ENCODE results near the gene PBOV1.

Gene PBOV1

GRCh38 chr6:138250053-138250452, 31.8 kb upstream of the PBOV1 start:
- Histone ChIP-seq H3K4me1 (no peaks in the 10 kb centered on the region), H3K9me3 (no peaks in the 10 kb centered on the region), H3K36me3 (no peaks in the 10 kb centered on the region), H3K27me3 (peaks cover 3% of the 10 kb centered on the region), H3K4me3 (ENCODE audit: low read depth, low read length) (no peak overlapping the region)
- DNase-seq = no peak
- TF ChIP-seq CTCF (IDR thresholded peaks at IDR 0.05; ENCODE audit: low read depth, low read length) = no peak

- no peaks in the 10 kb centered on the region for H3K4me1 ChIP-seq
- DNase-seq = no peak
- no peak overlapping the region for H3K4me3 ChIP-seq (ENCODE audit: low read depth, low read length)
- H3K36me3 ChIP-seq = no peaks in the 10 kb centered on the region
- H3K27me3 ChIP-seq = peaks cover 3% of the 10 kb centered on the region
- TF ChIP-seq CTCF (IDR thresholded peaks at IDR 0.05; ENCODE audit: low read depth, low read length) = no peak
- no peaks in the 10 kb centered on the region for H3K9me3 ChIP-seq
Measured at GRCh38 chr6:138248878-138249277, 30.6 kb upstream of the PBOV1 start.

- no peak for DNase-seq
- TF ChIP-seq CTCF (IDR thresholded peaks at IDR 0.05; ENCODE audit: low read depth, low read length) = no peak
- H3K9me3 ChIP-seq = no peaks in the 10 kb centered on the region
- H3K4me1 ChIP-seq = no peaks in the 10 kb centered on the region
- H3K4me3 ChIP-seq (ENCODE audit: low read depth, low read length) = no peak overlapping the region
- H3K36me3 ChIP-seq = no peaks in the 10 kb centered on the region
- H3K27me3 ChIP-seq = peaks cover 3% of the 10 kb centered on the region
Measured at GRCh38 chr6:138248011-138248410, 29.7 kb upstream of the PBOV1 start.

- no peak for DNase-seq
- TF ChIP-seq CTCF (IDR thresholded peaks at IDR 0.05; ENCODE audit: low read depth, low read length) = no peak
- Histone ChIP-seq H3K36me3 (no peaks in the 10 kb centered on the region), H3K9me3 (no peaks in the 10 kb centered on the region), H3K4me1 (no peaks in the 10 kb centered on the region), H3K27me3 (peaks cover 3% of the 10 kb centered on the region), H3K4me3 (ENCODE audit: low read depth, low read length) (no peak overlapping the region)
Measured at GRCh38 chr6:138246650-138247440, 28.6 kb upstream of the PBOV1 start.

GRCh38 chr6:138245751-138246150, 27.5 kb upstream of the PBOV1 start:
- Histone ChIP-seq H3K36me3 (no peaks in the 10 kb centered on the region), H3K9me3 (no peaks in the 10 kb centered on the region), H3K4me1 (no peaks in the 10 kb centered on the region), H3K27me3 (no peaks in the 10 kb centered on the region; the same call in 1 of the 2 replicates), H3K4me3 (ENCODE audit: low read depth, low read length) (no peak overlapping the region)
- TF ChIP-seq CTCF (IDR thresholded peaks at IDR 0.05; ENCODE audit: low read depth, low read length) = no peak
- no peak for DNase-seq

GRCh38 chr6:138242987-138243592, 24.8 kb upstream of the PBOV1 start:
- H3K9me3 ChIP-seq = no peaks in the 10 kb centered on the region
- no peak for TF ChIP-seq CTCF (IDR thresholded peaks at IDR 0.05; ENCODE audit: low read depth, low read length)
- H3K27me3 ChIP-seq = no peaks in the 10 kb centered on the region; the same call in 1 of the 2 replicates
- H3K4me1 ChIP-seq = no peaks in the 10 kb centered on the region
- no peaks in the 10 kb centered on the region for H3K36me3 ChIP-seq
- H3K4me3 ChIP-seq (ENCODE audit: low read depth, low read length) = no peak overlapping the region
- no peak for DNase-seq

Data from BE2C (cell line).